Small intestine (tissue), 7 donors: Measurements from ENCODE around the gene ZNF511. TPM values are rescaled to one million over a fixed set of nuclear protein-coding genes. Genes with fewer than 3 reads are reported as not detected.

Source experiments
- DNase-seq, 2 donors: peaks; one replicate each; pipeline versions ENCODE4 v3.0.0 to v3.0.0-alpha.2; 2013
- FAIRE-seq: peaks from 2 replicates; lab custom pipeline; 2012; peaks lifted over from hg19 to GRCh38; lab: Jason Lieb, UNC
- H3K27ac ChIP-seq, 3 donors: one replicate each; pipeline ENCODE4 v1.5.1; 2013; ENCODE audit warnings: low read length in 2 of 3, mild to moderate bottlenecking in 2 of 3, control low read depth in 1 of 3, inconsistent platforms in 1 of 3, low read depth in 1 of 3, moderate library complexity in 1 of 3
- H3K27me3 ChIP-seq, 3 donors: one replicate each; pipeline ENCODE4 v1.6.1; 2013; ENCODE audit warnings: low read length in 3 of 3, inconsistent platforms in 1 of 3; ENCODE audit not compliant: control insufficient read depth in 3 of 3, insufficient read depth in 3 of 3
- H3K36me3 ChIP-seq, 3 donors: one replicate each; pipeline ENCODE4 v1.6.1; 2013; ENCODE audit warnings: low read length in 3 of 3, inconsistent platforms in 1 of 3, low read depth in 1 of 3, mild to moderate bottlenecking in 1 of 3, moderate library complexity in 1 of 3; ENCODE audit not compliant: control insufficient read depth in 3 of 3, insufficient read depth in 2 of 3
- H3K4me1 ChIP-seq, 3 donors: one replicate each; pipeline ENCODE4 v1.6.1; 2013; ENCODE audit warnings: low read length in 2 of 3, inconsistent platforms in 1 of 3, low read depth in 1 of 3, mild to moderate bottlenecking in 1 of 3, moderate library complexity in 1 of 3; ENCODE audit not compliant: control insufficient read depth in 3 of 3, insufficient read depth in 2 of 3
- H3K4me3 ChIP-seq, 3 donors: one replicate each; pipeline ENCODE4 v1.5.1; 2013; ENCODE audit warnings: low read length in 3 of 3, control low read depth in 1 of 3, inconsistent platforms in 1 of 3, low read depth in 1 of 3, mild to moderate bottlenecking in 1 of 3, moderate library complexity in 1 of 3
- H3K9me3 ChIP-seq, 2 donors: one replicate each; pipeline ENCODE4 v1.6.1; 2013; ENCODE audit warnings: low read depth in 1 of 2, low read length in 1 of 2; ENCODE audit not compliant: control insufficient read depth in 2 of 2, insufficient read depth in 1 of 2
- WGBS, 3 donors: extraction: QIAGEN DNeasy Blood & Tissue Kit; methylation state at CpG; one replicate each; pipeline ENCODE4 v1.1.7; 2013; 5-methylcytosine and 5-hydroxymethylcytosine counted together
- polyA plus RNA-seq, 4 donors: library from polyadenylated mRNA; stranded (reverse) in 3 of 4; unstranded in 1 of 4; fragments of 200-250 nt in 3 of 4; fragments of 120-200 nt in 1 of 4; gene quantifications; one replicate each; pipeline versions ENCODE4 v1.2.1 to v1.2.3, GENCODE V29; 2013
- donor health status: healthy with polysubstance abuse.
- donor health status: control.
- donor health status: control.
- donor health status: Bipolar disorder and iron deficiency.
- donor health status: healthy.

ZNF511 gene
- polyA plus RNA-seq, 4 donors = 21.8 to 61.5 (median 48.8) TPM

GRCh38 chr10:133302230-133302629, 6.5 kb upstream of the ZNF511 start:
- DNase-seq = no peak
- H3K9me3 ChIP-seq = no peaks in the 10 kb centered on the region
- H3K27me3 ChIP-seq = no peaks in the 10 kb centered on the region
- no peak for FAIRE-seq
- 93 to 99% (median 96%) methylated on average over 12 to 14 of the region's 14 CpGs for WGBS, 3 donors
- peaks cover 0 to 6% (median 4%) of the 10 kb centered on the region in 3 donors for H3K4me1 ChIP-seq
- no peak overlapping the region for H3K4me3 ChIP-seq
- no peak overlapping the region for H3K27ac ChIP-seq
- H3K36me3 ChIP-seq = peaks cover 11 to 66% (median 16%) of the 10 kb centered on the region in 3 donors

- Histone ChIP-seq H3K4me3 (no peak overlapping the region), H3K9me3 (no peaks in the 10 kb centered on the region), H3K27ac (no peak overlapping the region), H3K27me3 (no peaks in the 10 kb centered on the region), H3K4me1 (peaks cover 0 to 8% (median 7%) of the 10 kb centered on the region in 3 donors), H3K36me3 (peaks cover 6 to 58% (median 12%) of the 10 kb centered on the region in 3 donors)
- DNase-seq (no peak), FAIRE-seq (no peak)
- 87 to 89% (median 88%) methylated on average over 10 of the region's 10 CpGs for WGBS, 3 donors
Measured at GRCh38 chr10:133303206-133303605, 5.5 kb upstream of the ZNF511 start.

- H3K27me3 ChIP-seq = no peaks in the 10 kb centered on the region
- H3K9me3 ChIP-seq = no peaks in the 10 kb centered on the region
- H3K36me3 ChIP-seq = peaks cover 0 to 48% (median 0%) of the 10 kb centered on the region in 3 donors
- H3K27ac ChIP-seq = peak overlapping the region in 1 of 3 donors; percentile 81
- H3K4me3 ChIP-seq = no peak overlapping the region
- no peak for FAIRE-seq
- 92 to 95% (median 94%) methylated on average over 5 of the region's 5 CpGs for WGBS, 3 donors
- DNase-seq = no peak
- peaks cover 0 to 12% (median 7%) of the 10 kb centered on the region in 3 donors for H3K4me1 ChIP-seq
Measured at GRCh38 chr10:133306097-133306476, 2.6 kb upstream of the ZNF511 start.

GRCh38 chr10:133306941-133307379, 1.8 kb upstream of the ZNF511 start:
- Histone ChIP-seq H3K4me3 (no peak overlapping the region), H3K4me1 (peaks cover 0 to 12% (median 7%) of the 10 kb centered on the region in 3 donors), H3K36me3 (peaks cover 0 to 49% (median 0%) of the 10 kb centered on the region in 3 donors), H3K9me3 (no peaks in the 10 kb centered on the region), H3K27me3 (no peaks in the 10 kb centered on the region), H3K27ac (peak overlapping the region in 1 of 3 donors; percentile 98)
- no peak for FAIRE-seq
- DNase-seq = no peak
- WGBS, 3 donors = 88 to 90% (median 88%) methylated on average over 17 of the region's 17 CpGs

DNA sequence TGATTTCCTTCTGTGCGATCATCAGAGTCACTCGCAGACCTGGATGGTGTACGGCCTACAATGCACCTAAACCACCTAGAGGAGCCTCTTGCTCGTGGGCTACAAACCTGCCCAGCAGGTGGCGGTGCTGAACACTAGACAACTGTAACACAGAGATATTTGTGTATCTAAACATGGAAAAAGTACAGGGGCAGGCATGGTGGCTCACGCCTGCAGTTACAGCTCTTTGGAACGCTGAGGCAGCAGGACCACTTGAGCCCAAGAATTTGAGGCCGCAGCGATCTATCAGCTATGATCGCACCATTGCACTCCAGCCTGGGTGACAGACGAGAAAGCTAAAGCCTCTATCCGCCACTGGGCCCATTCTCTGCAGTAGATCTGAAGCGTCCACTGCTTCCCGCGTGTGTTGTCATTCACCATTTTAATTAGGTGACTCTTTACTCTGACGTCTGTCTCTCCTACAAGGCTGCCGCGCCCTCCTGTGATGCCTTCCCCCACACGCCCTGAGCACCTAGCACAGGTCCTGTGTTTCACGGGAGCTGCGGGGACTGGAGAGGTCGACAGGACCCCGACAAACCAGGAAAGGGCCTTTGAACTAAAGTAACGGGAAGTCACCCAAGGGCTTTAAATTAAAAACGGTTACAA, 816 bp upstream of the ZNF511 start:
- Histone ChIP-seq H3K4me3 (peak overlapping the region; percentile 93 to 97 (median 96)), H3K36me3 (peaks cover 0 to 50% (median 3%) of the 10 kb centered on the region in 3 donors), H3K4me1 (peaks cover 0 to 12% (median 7%) of the 10 kb centered on the region in 3 donors), H3K9me3 (no peaks in the 10 kb centered on the region), H3K27me3 (no peaks in the 10 kb centered on the region), H3K27ac (peak overlapping the region; percentile 84 to 98 (median 91))
- 1 to 3% (median 1%) methylated on average over 25 of the region's 25 CpGs for WGBS, 3 donors
- no peak for FAIRE-seq
- peak; percentile 88 to 95 for DNase-seq

DNA sequence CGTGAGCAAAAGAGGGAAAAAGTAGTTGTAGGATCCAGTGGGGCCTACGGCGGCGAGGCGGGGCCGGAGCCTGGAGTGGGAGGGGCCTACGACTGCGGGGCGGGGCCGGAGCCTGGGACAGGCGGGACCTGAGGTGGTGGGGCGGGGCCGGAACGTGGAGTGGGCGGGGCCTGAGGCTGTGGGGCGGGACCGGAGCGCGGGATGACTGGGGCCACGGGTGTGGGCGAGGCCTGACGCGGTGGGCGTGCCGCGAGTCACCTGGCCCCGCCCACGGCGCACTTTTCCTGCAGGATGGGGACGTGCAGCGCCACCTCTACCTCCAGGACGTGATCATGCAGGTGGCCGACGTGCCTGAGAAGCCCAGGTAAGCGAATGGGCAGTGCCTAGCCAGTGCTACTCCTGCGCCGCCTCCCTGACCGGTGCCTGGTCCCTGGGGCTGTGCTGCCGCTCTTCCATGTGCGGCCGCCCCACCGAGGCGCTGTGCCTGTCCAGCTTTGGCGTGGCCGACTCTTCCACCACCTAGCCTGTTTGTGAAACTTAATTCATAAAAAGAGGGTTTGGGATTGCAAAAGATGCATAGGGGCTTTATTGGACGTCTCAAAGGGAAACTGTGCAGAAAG, 496 bp downstream of the ZNF511 start:
- 9 to 20% (median 11%) methylated on average over 24 to 46 of the region's 46 CpGs for WGBS, 3 donors
- no peak for FAIRE-seq

GRCh38 chr10:133309720-133310398, 1.1 kb downstream of the ZNF511 start:
- Histone ChIP-seq H3K4me1 (peaks cover 0 to 12% (median 7%) of the 10 kb centered on the region in 3 donors), H3K27ac (peak overlapping the region in 2 of 3 donors; percentile 38 to 98), H3K36me3 (peaks cover 0 to 46% (median 4%) of the 10 kb centered on the region in 3 donors), H3K9me3 (no peaks in the 10 kb centered on the region), H3K4me3 (peak overlapping the region in 1 of 3 donors; percentile 36), H3K27me3 (no peaks in the 10 kb centered on the region)
- WGBS, 3 donors = 21 to 73% (median 41%) methylated on average over 33 of the region's 33 CpGs
- DNase-seq (peak in 1 of 2 donors; percentile 67), FAIRE-seq (no peak)

More for the DNA sequence above, 496 bp downstream of the ZNF511 start:
- peaks cover 0 to 46% (median 4%) of the 10 kb centered on the region in 3 donors for H3K36me3 ChIP-seq
- DNase-seq = peak; percentile 94 to 97
- H3K27ac ChIP-seq = peak overlapping the region; percentile 84 to 98 (median 91)
- no peaks in the 10 kb centered on the region for H3K9me3 ChIP-seq
- H3K4me1 ChIP-seq = peaks cover 0 to 12% (median 7%) of the 10 kb centered on the region in 3 donors
- no peaks in the 10 kb centered on the region for H3K27me3 ChIP-seq
- peak overlapping the region; percentile 93 to 97 (median 96) for H3K4me3 ChIP-seq

GRCh38 chr10:133310399-133310755, 1.7 kb downstream of the ZNF511 start:
- FAIRE-seq (no peak), DNase-seq (no peak)
- Histone ChIP-seq H3K9me3 (no peaks in the 10 kb centered on the region), H3K4me1 (peaks cover 0 to 12% (median 7%) of the 10 kb centered on the region in 3 donors), H3K27ac (no peak overlapping the region), H3K4me3 (no peak overlapping the region), H3K36me3 (peaks cover 0 to 44% (median 4%) of the 10 kb centered on the region in 3 donors), H3K27me3 (no peaks in the 10 kb centered on the region)
- 91 to 96% (median 93%) methylated on average over 16 of the region's 16 CpGs for WGBS, 3 donors
